ENCODE results near the gene C11orf87. TPM values are rescaled to one million over a fixed set of nuclear protein-coding genes. Genes with fewer than 3 reads are reported as not detected.

The C11orf87 gene
- total and polyA plus RNA-seq, 5 experiments from 2014 or later: not detected

DNA sequence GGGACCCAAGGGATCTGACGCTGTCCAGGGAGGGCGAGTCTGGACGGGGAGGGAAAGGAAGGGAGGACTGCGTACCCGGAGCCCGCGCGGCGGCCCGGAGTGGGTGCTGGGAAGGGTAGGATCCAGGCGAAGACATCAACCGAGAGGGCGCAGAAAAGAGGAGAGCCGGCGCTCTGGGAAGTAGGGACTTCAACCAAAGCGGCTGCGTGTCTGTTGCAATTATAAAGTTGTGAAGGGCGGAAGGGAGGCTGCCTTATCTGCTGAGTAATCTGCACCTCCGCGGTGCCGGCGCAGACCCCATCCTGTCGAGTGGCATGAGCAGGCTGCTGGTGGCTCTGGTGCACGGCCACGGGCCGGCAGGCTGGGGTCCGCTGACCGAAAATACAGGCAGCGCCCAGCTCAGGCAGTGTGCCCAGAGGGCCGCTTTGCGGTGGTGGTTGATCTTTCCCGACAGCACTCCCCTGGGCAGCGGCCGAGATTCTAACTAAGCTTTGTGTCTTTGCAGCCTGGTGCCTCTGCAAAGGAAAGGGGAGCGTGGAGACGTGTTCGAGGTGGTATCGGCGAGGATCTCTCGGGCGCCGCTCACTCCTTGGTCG, 978 bp downstream of the C11orf87 start:
- Mint-ChIP-seq H3K9me3 (peaks cover 0 to 11% (median 7%) of the 10 kb centered on the region in 9 donors), H3K4me3 (no peak overlapping the region), H3K27ac (no peak overlapping the region), H3K27me3 (peaks cover 20 to 57% (median 35%) of the 10 kb centered on the region in 5 donors), H3K36me3 (peaks cover 0 to 12% (median 3%) of the 10 kb centered on the region in 3 donors), H3K4me1 (peaks cover 0 to 7% (median 0%) of the 10 kb centered on the region in 4 donors)
- no peak for DNase-seq
- POLR2A ChIA-PET: no interaction called here
- ATAC-seq: no peak

DNA sequence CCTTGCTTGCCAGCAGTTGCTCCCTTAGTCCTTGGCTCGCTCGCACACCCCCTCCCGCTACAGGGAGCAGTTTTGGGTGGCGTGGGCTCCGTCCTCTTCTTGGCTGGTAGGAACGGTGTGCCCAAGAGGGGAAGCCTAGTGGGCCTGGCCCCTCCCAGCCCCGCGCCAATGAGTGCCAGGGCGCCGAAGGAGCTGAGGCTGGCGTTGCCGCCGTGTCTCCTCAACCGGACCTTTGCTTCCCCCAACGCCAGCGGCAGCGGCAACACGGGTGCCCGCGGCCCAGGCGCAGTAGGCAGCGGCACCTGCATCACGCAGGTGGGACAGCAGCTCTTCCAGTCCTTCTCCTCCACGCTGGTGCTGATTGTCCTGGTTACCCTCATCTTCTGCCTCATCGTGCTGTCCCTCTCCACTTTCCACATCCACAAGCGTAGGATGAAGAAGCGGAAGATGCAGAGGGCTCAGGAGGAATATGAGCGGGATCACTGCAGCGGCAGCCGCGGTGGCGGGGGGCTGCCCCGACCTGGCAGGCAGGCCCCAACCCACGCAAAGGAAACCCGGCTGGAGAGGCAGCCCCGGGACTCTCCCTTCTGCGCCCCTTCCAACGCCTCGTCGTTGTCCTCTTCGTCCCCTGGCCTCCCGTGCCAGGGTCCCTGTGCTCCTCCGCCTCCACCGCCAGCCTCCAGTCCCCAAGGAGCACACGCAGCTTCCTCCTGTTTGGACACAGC, 1.6 kb downstream of the C11orf87 start:
- Mint-ChIP-seq H3K36me3 (peaks cover 0 to 12% (median 3%) of the 10 kb centered on the region in 3 donors), H3K4me3 (no peak overlapping the region), H3K9me3 (peaks cover 0 to 11% (median 5%) of the 10 kb centered on the region in 9 donors), H3K27ac (no peak overlapping the region), H3K4me1 (peaks cover 0 to 7% (median 0%) of the 10 kb centered on the region in 4 donors), H3K27me3 (peaks cover 20 to 57% (median 33%) of the 10 kb centered on the region in 5 donors)
- ATAC-seq (no peak), DNase-seq (no peak)
- POLR2A ChIA-PET: no interaction called here

DNA sequence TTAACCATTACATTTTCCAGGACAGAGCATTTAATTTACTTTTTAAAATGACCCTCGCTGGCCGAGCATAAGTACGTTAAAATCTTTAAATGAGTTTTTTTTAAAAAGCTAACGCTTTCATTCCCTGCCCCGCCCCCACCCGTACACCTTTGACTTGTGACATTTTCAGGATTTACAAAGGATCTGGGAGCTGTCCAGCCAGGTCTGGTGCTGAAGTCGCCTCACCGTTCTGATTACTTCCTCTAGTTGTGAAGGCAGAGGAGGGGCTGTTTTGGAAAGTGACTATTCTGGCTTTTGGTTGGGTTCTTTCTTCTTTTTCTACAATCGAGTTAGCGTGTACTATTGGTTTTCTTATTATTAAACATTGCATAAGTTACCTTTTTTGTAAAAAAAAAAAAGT, 2.9 kb downstream of the C11orf87 start:
- H3K27ac Mint-ChIP-seq: no peak overlapping the region
- H3K4me1 Mint-ChIP-seq: peaks cover 0 to 7% (median 0%) of the 10 kb centered on the region in 4 donors
- no peak overlapping the region for H3K4me3 Mint-ChIP-seq
- H3K36me3 Mint-ChIP-seq: peaks cover 0 to 12% (median 3%) of the 10 kb centered on the region in 3 donors
- DNase-seq (no peak), ATAC-seq (no peak)
- H3K9me3 Mint-ChIP-seq: peaks cover 0 to 11% (median 6%) of the 10 kb centered on the region in 9 donors
- POLR2A ChIA-PET: no interaction called here
- peaks cover 20 to 51% (median 30%) of the 10 kb centered on the region in 5 donors for H3K27me3 Mint-ChIP-seq

DNA sequence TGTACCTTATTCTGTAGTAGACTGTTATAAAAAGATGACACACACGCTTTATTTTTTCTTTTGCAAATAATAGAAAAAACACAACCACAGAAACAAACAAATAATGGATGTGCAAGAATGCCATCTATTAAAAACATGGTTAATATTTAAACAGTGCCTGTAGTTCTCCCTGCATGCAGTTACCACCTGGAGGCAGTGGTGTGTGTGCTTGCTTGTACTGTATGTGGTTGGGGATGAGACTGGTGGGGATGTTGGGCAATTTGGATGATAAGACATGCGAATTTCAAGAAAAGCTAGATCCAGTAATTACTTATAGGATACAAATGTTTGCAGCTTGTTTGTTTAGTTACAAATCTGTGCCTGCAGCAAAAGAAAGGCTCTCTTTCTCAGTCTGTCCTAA, 3.6 kb downstream of the C11orf87 start:
- POLR2A ChIA-PET: no interaction called here
- H3K27ac Mint-ChIP-seq: no peak overlapping the region
- peaks cover 0 to 12% (median 3%) of the 10 kb centered on the region in 3 donors for H3K36me3 Mint-ChIP-seq
- peaks cover 0 to 7% (median 0%) of the 10 kb centered on the region in 4 donors for H3K4me1 Mint-ChIP-seq
- no peak for ATAC-seq
- peaks cover 20 to 50% (median 34%) of the 10 kb centered on the region in 5 donors for H3K27me3 Mint-ChIP-seq
- DNase-seq: no peak
- H3K4me3 Mint-ChIP-seq: no peak overlapping the region
- peaks cover 0 to 12% (median 8%) of the 10 kb centered on the region in 9 donors for H3K9me3 Mint-ChIP-seq

DNA sequence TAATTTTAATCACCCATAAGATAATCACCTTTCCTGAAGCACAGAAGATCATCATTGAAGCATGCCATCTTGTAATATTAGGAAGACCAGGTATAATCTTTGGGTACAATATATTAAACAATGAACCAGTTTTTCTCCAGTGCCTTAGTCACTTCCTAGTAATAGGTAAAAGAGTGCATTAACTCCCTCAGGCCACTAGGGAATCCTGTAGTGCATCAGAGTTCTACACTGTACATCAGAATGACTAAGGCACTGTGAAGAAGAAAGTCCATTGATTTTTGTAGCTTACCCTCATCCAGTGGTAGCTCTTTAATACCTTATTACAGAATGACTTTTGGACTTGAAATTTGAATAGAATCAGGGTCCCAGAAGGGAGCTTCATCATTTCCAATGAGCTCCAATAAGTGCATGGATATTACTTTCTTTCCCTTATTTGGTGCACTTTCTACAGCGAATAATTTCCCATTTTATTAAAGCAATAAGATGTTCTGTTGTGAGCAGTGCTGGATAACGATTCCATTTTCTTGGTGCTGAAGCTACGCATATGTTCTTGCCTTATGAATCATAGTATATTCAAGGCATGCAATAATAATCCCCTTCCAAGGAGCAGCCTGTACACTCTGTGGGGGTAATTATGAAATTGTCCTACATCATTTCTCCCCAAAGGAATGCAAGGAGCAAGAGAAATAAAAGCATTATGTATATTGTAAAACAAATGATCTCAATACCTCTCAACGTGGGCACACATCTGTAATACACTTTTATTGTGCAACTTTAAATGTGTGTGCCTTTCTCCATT, 4.7 kb downstream of the C11orf87 start:
- Mint-ChIP-seq H3K4me3 (no peak overlapping the region), H3K4me1 (peaks cover 0 to 3% (median 0%) of the 10 kb centered on the region in 4 donors), H3K27ac (no peak overlapping the region), H3K9me3 (peaks cover 0 to 19% (median 5%) of the 10 kb centered on the region in 9 donors), H3K36me3 (peaks cover 0 to 7% (median 0%) of the 10 kb centered on the region in 3 donors), H3K27me3 (peaks cover 9 to 42% (median 28%) of the 10 kb centered on the region in 5 donors)
- ATAC-seq (no peak), DNase-seq (no peak)
- POLR2A ChIA-PET: no interaction called here

DNA sequence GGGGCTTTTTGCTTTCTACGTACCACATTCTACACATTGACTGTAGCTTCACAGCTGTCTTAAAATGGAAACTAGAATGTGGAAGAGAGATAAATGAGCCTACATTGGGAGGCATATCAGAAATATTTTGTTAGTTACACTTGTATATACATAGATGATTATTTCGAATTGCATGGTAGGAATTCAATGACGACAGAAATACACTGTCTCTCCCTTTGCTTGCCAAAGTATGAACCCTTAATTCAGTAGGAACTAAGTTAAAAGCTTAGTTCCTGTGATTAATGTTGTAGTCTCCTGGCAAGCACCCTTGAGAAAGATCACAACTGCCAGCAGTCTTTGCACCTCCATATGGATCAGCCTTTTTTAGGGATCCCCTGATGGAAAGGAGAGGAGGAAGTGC, 10.1 kb downstream of the C11orf87 start:
- Mint-ChIP-seq H3K36me3 (no peaks in the 10 kb centered on the region), H3K4me3 (no peak overlapping the region), H3K27ac (no peak overlapping the region), H3K27me3 (peaks cover 0 to 14% (median 2%) of the 10 kb centered on the region in 5 donors), H3K4me1 (no peaks in the 10 kb centered on the region), H3K9me3 (peaks cover 0 to 19% (median 2%) of the 10 kb centered on the region in 9 donors)
- no peak for DNase-seq
- POLR2A ChIA-PET: no interaction called here
- no peak for ATAC-seq

DNA sequence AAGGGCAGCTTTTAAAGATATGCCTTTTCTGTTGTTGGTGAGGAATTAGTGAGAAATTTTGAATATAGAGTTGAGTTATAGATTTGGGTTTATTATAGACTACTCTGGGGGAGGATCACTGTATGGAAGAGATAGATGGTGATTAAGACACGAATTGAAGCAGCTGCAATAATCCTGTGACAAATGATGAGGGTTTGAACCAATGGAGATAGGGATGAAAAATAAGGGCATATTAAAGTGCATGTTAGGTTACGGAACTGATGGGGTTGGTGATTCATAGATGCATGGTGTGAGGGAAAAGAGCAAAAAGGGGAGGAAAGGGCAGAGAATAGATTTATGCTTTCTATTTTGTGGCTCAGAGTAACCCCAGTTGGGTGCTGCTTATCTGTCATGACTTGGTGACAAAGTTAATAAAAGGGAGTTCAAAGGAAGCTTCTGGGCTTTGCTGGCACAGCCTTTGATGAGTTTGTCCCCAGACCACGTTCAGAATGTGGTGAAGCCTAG, 11.8 kb downstream of the C11orf87 start:
- H3K4me1 Mint-ChIP-seq: no peaks in the 10 kb centered on the region
- DNase-seq: no peak
- no peak for ATAC-seq
- POLR2A ChIA-PET: no interaction called here
- no peak overlapping the region for H3K4me3 Mint-ChIP-seq
- no peak overlapping the region for H3K27ac Mint-ChIP-seq
- H3K9me3 Mint-ChIP-seq: peaks cover 0 to 19% (median 2%) of the 10 kb centered on the region in 9 donors
- peaks cover 0 to 14% (median 2%) of the 10 kb centered on the region in 5 donors for H3K27me3 Mint-ChIP-seq
- no peaks in the 10 kb centered on the region for H3K36me3 Mint-ChIP-seq

DNA sequence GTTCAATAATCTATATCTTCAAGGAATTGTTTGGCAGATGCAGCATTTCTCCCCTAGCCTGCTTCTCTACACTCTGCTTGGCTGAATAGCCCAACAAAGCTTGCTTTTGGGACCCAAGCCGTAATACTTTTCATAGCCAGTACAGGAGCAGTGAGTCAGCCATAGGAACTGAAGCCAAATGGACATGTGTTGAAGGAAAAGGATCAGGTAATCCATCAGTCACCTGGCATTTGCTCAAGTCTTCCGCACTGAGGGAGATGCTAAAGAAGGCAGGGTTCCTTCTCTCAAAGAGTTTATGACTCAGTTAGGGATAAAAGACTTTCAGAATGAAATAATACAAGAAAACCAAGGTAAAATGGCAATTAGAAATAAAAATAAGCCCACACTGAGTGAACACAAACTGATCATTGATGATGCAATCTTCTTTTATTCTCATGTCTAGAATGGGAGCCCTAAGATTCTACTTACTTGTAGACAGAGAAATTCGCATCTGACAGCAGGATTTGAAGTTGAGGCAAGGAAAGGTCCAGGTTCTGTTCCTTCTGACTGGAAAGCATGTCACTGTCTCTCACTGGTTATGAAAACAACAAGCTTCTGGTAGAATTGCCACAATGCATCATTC, 13.2 kb downstream of the C11orf87 start:
- Mint-ChIP-seq H3K9me3 (peaks cover 0 to 10% (median 2%) of the 10 kb centered on the region in 9 donors), H3K4me1 (no peaks in the 10 kb centered on the region), H3K27me3 (peaks cover 0 to 9% (median 2%) of the 10 kb centered on the region in 5 donors), H3K4me3 (no peak overlapping the region), H3K27ac (no peak overlapping the region), H3K36me3 (no peaks in the 10 kb centered on the region)
- DNase-seq (no peak), ATAC-seq (no peak)
- POLR2A ChIA-PET: no interaction called here

DNA sequence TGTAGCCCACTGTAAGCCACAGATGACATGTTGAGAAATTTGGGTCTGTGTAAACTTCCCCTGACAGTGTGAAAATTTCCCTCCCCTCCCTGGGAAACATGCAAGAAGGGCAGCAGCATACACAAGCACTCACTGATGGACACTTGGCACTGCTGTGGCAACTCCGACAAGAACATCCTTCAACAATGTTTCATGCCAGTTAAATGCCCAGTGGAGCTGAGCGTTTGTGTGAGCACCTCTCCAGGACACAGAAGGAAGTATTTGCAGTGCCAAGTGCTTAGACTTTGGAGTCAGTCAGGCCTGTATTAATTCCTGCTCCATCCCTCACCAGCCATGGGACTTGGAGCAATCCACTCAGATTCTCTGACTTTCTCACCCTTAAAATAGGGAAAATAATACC, 17.7 kb downstream of the C11orf87 start:
- ATAC-seq: no peak
- no peaks in the 10 kb centered on the region for H3K4me1 Mint-ChIP-seq
- POLR2A ChIA-PET: no interaction called here
- H3K36me3 Mint-ChIP-seq: no peaks in the 10 kb centered on the region
- peaks cover 0 to 3% (median 0%) of the 10 kb centered on the region in 9 donors for H3K9me3 Mint-ChIP-seq
- H3K27ac Mint-ChIP-seq: no peak overlapping the region
- H3K27me3 Mint-ChIP-seq: peaks cover 0 to 3% (median 0%) of the 10 kb centered on the region in 5 donors
- DNase-seq: no peak
- H3K4me3 Mint-ChIP-seq: no peak overlapping the region

DNA sequence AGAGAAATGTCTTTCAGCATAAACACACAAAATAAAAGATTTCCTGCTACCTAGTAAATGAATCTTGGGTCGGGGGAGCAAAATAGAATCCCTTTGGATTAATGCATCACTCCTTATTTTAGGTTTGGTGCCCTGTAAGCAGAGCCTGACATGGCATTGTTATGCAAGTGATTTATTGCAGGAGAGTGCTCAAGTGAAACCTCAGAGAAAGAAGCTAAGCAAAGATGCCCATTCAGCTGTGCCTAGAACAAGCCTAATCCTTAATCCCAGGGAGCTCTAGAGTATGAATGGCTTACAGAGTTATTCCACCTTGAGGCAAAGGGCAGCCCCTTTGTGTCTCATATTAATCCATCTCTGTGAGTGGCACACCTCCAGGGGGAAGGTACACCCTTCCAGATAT, 21.1 kb downstream of the C11orf87 start:
- H3K36me3 Mint-ChIP-seq: no peaks in the 10 kb centered on the region
- peaks cover 0 to 10% (median 0%) of the 10 kb centered on the region in 9 donors for H3K9me3 Mint-ChIP-seq
- DNase-seq (no peak), ATAC-seq (no peak)
- H3K4me1 Mint-ChIP-seq: no peaks in the 10 kb centered on the region
- POLR2A ChIA-PET: no interaction called here
- H3K27ac Mint-ChIP-seq: no peak overlapping the region
- H3K27me3 Mint-ChIP-seq: peaks cover 0 to 8% (median 0%) of the 10 kb centered on the region in 5 donors
- no peak overlapping the region for H3K4me3 Mint-ChIP-seq

DNA sequence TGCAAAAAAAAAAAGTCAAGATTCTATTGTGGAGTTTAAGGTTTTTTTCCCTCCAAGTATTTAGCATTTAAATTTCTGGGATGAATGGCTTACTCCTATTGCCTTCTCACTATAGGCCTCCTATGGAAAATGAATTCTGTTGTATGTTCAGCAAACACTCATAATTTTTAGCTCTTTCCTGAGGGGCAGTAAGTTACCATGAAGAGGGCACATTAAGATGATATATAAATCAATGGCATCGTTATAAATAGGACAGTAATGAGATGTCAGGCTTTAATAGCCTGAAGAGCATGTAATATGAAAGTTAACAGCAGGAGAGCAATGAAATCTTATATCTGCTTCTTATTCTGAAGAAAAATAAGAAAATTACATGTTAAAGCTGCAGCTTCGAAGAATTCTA, 32.9 kb downstream of the C11orf87 start:
- Mint-ChIP-seq H3K4me1 (no peaks in the 10 kb centered on the region), H3K27me3 (peaks cover 0 to 7% (median 0%) of the 10 kb centered on the region in 5 donors), H3K4me3 (no peak overlapping the region), H3K9me3 (peaks cover 2 to 31% (median 7%) of the 10 kb centered on the region in 9 donors), H3K27ac (no peak overlapping the region), H3K36me3 (no peaks in the 10 kb centered on the region)
- POLR2A ChIA-PET: no interaction called here
- DNase-seq: no peak
- no peak for ATAC-seq
